Lung (tissue), 12 donors: Measurements from ENCODE around the gene FUS. TPM values are rescaled to one million over a fixed set of nuclear protein-coding genes. Genes with fewer than 3 reads are reported as not detected.

Experiments
- ATAC-seq: fragments of 200-7000 bp; cut with Tn5 transposase; one replicate; pipeline ENCODE4 v1.9.1; 2020; ENCODE audit warnings: moderate number of reproducible peaks; ENCODE audit not compliant: insufficient read depth, low FRiP score
- DNase-seq, 3 donors: peaks; one replicate each; pipeline ENCODE4 v3.0.0-alpha.2; 2013 to 2017
- H3K27ac ChIP-seq, 2 donors: one replicate each; pipeline ENCODE4 v1.5.1; 2013; ENCODE audit warnings: mild to moderate bottlenecking in 2 of 2, moderate library complexity in 2 of 2, control low read depth in 1 of 2, inconsistent platforms in 1 of 2, low read depth in 1 of 2, low read length in 1 of 2
- H3K27me3 ChIP-seq, 3 donors: one replicate each; pipeline ENCODE4 v1.5.1; 2013; ENCODE audit warnings: low read length in 2 of 3; ENCODE audit not compliant: control insufficient read depth in 3 of 3, insufficient read depth in 3 of 3
- H3K36me3 ChIP-seq, 4 donors: one replicate each; pipeline ENCODE4 v1.5.1; 2013; ENCODE audit warnings: low read length in 4 of 4, mild to moderate bottlenecking in 1 of 4, moderate library complexity in 1 of 4; ENCODE audit not compliant: control insufficient read depth in 4 of 4, insufficient read depth in 4 of 4
- H3K4me1 ChIP-seq, 5 donors: one replicate each; pipeline ENCODE4 v1.5.1; 2013; ENCODE audit warnings: low read length in 5 of 5, mild to moderate bottlenecking in 2 of 5, moderate library complexity in 1 of 5; ENCODE audit not compliant: control insufficient read depth in 5 of 5, insufficient read depth in 5 of 5
- H3K4me3 ChIP-seq: one replicate; pipeline ENCODE4 v1.5.1; 2013; ENCODE audit warnings: mild to moderate bottlenecking, control low read depth, moderate library complexity
- H3K9ac ChIP-seq, 2 donors: one replicate each; pipeline ENCODE4 v1.5.1; 2013; ENCODE audit warnings: low read length in 2 of 2, control low read depth in 1 of 2; ENCODE audit not compliant: insufficient read depth in 1 of 2
- H3K9me3 ChIP-seq, 4 donors: one replicate each; pipeline ENCODE4 v1.5.1; 2013; ENCODE audit warnings: low read length in 3 of 4, mild to moderate bottlenecking in 1 of 4, moderate library complexity in 1 of 4; ENCODE audit not compliant: control insufficient read depth in 4 of 4, insufficient read depth in 3 of 4
- CTCF ChIP-seq: IDR thresholded peaks from 2 replicates; pipeline ENCODE4 v1.5.1; 2012; ENCODE audit warnings: mild to moderate bottlenecking; ENCODE audit errors: control extremely low read depth, extremely low read depth
- WGBS, 2 donors: extraction: QIAGEN DNeasy Blood & Tissue Kit; methylation state at CpG; one replicate each; pipeline ENCODE4 v1.1.7; 2013; 5-methylcytosine and 5-hydroxymethylcytosine counted together
- polyA plus RNA-seq, 2 donors: library from polyadenylated mRNA; stranded (reverse); fragments of 200-250 nt; gene quantifications; one replicate each; pipeline ENCODE4 v1.2.1, GENCODE V29; 2013
- total RNA-seq, 2 donors: library from RNA; depleted of rRNA in 1 of 2; stranded (reverse); fragments of >200 nt in 1 of 2; gene quantifications; one replicate each; pipeline ENCODE4 v1.2.1, GENCODE V29; 2014 to 2021
- donor health status: control.
- donor health status: control.
- donor health status: Bipolar disorder and iron deficiency.
- donor health status: healthy.
- donor health status: DM: yes; HTN: yes; CAD: no.

FUS gene
- total and polyA plus RNA-seq, 4 donors: 110 to 272 (median 242) TPM

- ATAC-seq (no peak), DNase-seq (no peak)
- TF ChIP-seq CTCF: no peak
- peaks cover 0 to 66% (median 44%) of the 10 kb centered on the region in 3 donors for H3K27me3 ChIP-seq
- no peaks in the 10 kb centered on the region for H3K9me3 ChIP-seq
- no peak overlapping the region for H3K4me3 ChIP-seq
- H3K27ac ChIP-seq: no peak overlapping the region
- H3K36me3 ChIP-seq: no peaks in the 10 kb centered on the region
- peaks cover 2 to 19% (median 7%) of the 10 kb centered on the region in 5 donors for H3K4me1 ChIP-seq
- 24 to 31% methylated on average over 4 of the region's 4 CpGs for WGBS, 2 donors
- no peak overlapping the region for H3K9ac ChIP-seq
Measured at GRCh38 chr16:31217136-31217530, 37.2 kb downstream of the FUS start.

- ATAC-seq: no peak
- DNase-seq: no peak
- H3K27me3 ChIP-seq: peaks cover 0 to 55% (median 36%) of the 10 kb centered on the region in 3 donors
Measured at GRCh38 chr16:31219154-31219741, 39.3 kb downstream of the FUS start.

GRCh38 chr16:31221357-31222160 is 41.6 kb downstream of the FUS start:
- TF ChIP-seq CTCF: no peak
- DNase-seq: no peak
- Histone ChIP-seq H3K4me1 (peaks cover 0 to 4% (median 0%) of the 10 kb centered on the region in 5 donors), H3K4me3 (no peak overlapping the region), H3K27me3 (peaks cover 0 to 37% (median 23%) of the 10 kb centered on the region in 3 donors), H3K9me3 (no peaks in the 10 kb centered on the region), H3K27ac (no peak overlapping the region), H3K9ac (no peak overlapping the region), H3K36me3 (no peaks in the 10 kb centered on the region)
- 60 to 71% methylated on average over 12 of the region's 12 CpGs for WGBS, 2 donors
- no peak for ATAC-seq

More at GRCh38 chr16:31219154-31219741, 39.3 kb downstream of the FUS start:
- Histone ChIP-seq H3K4me3 (no peak overlapping the region), H3K9ac (no peak overlapping the region), H3K27ac (no peak overlapping the region), H3K4me1 (peaks cover 2 to 19% (median 7%) of the 10 kb centered on the region in 5 donors), H3K9me3 (no peaks in the 10 kb centered on the region), H3K36me3 (no peaks in the 10 kb centered on the region)
- 86 to 93% methylated on average over 15 of the region's 15 CpGs for WGBS, 2 donors
- no peak for TF ChIP-seq CTCF
